Ovary (tissue), 3 donors: ENCODE data around the gene ACTL7A.

Experiments
- POLR2A ChIP-seq: fragments of 450-650 bp; IDR thresholded peaks from one replicate; pipeline ENCODE4 v1.6.1; 2017; ENCODE audit warnings: antibody characterized with exemption, mild to moderate bottlenecking, moderate library complexity
- TF ChIP-seq, protein P1 (sequence below), 3 donors: fragments of 450-650 bp in 2 of 3; fragments of 200-600 bp in 1 of 3; IDR thresholded peaks; one replicate each; pipeline versions ENCODE4 v1.5.1 to v1.8.0; 2016 to 2022; ENCODE audit warnings: antibody characterized with exemption in 3 of 3, mild to moderate bottlenecking in 1 of 3
- donor health status: DM: no; HTN: no; CAD: no.

DNA sequence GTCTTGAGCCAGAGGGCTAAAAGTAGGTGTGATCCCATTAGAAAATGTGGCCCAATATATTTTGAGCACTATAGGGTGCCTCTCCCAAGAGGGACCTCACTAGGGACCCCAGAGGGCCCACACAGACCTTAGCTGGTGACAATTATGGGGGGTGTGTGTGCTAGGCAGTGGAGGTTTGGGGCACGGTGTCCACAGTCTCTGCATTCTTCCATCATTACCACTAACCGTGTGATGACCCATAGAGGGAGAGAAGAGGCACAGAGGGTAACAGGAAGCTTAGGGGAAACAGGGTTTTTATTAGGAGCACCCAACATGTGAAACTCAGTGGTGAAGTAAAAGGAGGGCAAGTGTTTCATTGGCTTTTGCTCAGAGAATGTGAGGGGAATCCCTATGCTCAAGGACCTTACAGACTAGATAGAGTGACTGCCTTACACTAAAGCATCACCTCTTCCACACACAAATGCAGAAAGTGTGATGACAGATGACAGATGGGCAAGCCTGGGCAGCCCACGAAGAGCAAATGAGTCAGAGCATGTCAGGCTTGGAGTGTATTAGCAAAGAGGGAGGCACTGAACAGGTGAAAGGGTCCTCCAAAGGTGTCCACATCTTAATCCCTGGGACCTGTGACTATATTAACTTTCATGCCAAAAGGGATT lies 2.5 kb upstream of the ACTL7A start:
- TF ChIP-seq, protein P1, sequence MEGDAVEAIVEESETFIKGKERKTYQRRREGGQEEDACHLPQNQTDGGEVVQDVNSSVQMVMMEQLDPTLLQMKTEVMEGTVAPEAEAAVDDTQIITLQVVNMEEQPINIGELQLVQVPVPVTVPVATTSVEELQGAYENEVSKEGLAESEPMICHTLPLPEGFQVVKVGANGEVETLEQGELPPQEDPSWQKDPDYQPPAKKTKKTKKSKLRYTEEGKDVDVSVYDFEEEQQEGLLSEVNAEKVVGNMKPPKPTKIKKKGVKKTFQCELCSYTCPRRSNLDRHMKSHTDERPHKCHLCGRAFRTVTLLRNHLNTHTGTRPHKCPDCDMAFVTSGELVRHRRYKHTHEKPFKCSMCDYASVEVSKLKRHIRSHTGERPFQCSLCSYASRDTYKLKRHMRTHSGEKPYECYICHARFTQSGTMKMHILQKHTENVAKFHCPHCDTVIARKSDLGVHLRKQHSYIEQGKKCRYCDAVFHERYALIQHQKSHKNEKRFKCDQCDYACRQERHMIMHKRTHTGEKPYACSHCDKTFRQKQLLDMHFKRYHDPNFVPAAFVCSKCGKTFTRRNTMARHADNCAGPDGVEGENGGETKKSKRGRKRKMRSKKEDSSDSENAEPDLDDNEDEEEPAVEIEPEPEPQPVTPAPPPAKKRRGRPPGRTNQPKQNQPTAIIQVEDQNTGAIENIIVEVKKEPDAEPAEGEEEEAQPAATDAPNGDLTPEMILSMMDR (IDR thresholded peaks at IDR 0.05), result no peak
- TF ChIP-seq POLR2A, result no peak
